ENCODE results near the gene MGAT5B. TPM values are rescaled to one million over a fixed set of nuclear protein-coding genes. Genes with fewer than 3 reads are reported as not detected.

MGAT5B gene
- total and polyA plus RNA-seq, 10 of the 15 experiments (the other 5 are each of a cell fraction or from before 2014, with no cell fraction given), result 0.13 TPM; not detected in 9

DNA sequence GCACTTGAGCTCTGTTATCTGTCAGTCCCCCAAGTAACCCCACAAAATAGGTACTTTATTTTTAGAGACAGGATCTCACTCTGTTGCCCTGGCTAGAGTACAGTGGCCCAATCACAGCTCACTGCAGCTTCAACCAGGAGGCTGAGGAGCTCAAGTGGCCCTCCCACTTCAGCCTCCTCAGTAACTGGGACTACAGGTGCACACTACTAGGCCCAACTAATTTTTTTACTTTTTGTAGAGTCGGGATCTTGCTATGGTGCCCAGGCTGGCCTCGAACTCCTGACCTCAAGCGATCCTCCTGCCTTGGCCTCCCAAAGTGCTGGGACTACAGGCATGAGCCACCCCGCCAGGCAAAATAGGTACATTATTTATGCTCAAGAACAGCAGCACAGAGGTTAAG lies 99.6 kb downstream of the MGAT5B start (continued):
- TF ChIP-seq NFYB (IDR thresholded peaks at IDR 0.05; ENCODE audit: insufficient read depth, low read depth, low read length) (no peak), GATAD2B (conservative IDR thresholded peaks at IDR 0.05; ENCODE audit: low read depth) (no peak), SMAD5 (IDR thresholded peaks at IDR 0.05; ENCODE audit: low read depth) (no peak), DPF2 (IDR thresholded peaks at IDR 0.05) (no peak), ZNF24 (IDR thresholded peaks at IDR 0.05) (no peak)

DNA sequence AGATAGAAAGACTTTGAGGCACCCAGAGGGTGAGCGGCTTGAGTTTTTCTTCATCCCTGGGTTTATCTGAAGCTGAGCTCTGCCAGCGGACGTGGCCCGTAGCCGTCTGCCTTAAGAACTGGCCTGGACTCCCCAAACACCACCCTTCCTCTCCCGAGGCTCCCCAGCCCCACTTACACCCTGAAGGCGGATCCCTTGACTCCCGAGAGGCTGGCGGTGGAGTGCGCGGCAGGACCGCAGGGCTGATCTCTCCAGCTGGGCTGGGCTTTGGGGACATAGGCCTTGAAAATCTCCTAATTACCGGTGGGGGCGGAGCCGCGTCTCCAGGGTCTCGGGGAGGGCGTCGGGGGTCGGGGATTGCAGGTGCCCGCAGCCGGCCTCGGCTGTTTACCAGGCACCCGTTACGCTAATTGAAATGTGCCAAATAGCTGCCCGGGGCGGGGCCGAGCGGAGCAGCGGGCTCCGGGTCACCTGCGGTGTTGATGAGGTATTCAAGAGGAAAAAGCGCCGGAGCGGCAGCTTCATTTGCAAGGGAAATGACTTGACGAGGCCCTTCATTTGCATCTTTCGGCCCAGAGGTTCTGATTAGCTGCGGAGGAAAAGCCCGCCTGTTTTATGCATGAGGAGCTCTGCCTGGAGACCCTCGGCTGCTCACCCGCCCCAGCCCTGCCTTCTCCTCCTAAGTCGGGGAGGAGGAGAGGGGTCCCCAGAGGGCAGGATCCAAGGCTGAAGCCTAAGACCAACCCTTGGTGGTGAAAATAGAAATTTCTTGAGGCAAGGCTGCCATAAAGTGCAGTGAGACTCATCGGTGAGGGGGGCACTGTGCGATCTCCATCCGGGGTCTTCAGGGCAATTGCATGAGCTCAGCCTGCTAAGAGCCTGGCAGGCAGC lies 100.7 kb downstream of the MGAT5B start:
- no peak overlapping the region for H3K9ac ChIP-seq (ENCODE audit: control insufficient read depth, insufficient read depth, low read length)
- TF ChIP-seq RUNX3 (IDR thresholded peaks at IDR 0.05; ENCODE audit: low read length), result 0 out of 2 replicates have a peak, but pooled peaks have one; percentile 2
- TF ChIP-seq, protein P1, sequence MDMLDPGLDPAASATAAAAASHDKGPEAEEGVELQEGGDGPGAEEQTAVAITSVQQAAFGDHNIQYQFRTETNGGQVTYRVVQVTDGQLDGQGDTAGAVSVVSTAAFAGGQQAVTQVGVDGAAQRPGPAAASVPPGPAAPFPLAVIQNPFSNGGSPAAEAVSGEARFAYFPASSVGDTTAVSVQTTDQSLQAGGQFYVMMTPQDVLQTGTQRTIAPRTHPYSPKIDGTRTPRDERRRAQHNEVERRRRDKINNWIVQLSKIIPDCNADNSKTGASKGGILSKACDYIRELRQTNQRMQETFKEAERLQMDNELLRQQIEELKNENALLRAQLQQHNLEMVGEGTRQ (IDR thresholded peaks at IDR 0.05; ENCODE audit: borderline replicate concordance, low read depth, low read length), result no peak
- TF ChIP-seq POU2F2 (IDR thresholded peaks at IDR 0.05; ENCODE audit: borderline replicate concordance, low read depth, low read length), result peak; percentile 47; the same call in 1 of the 3 replicates
- no peak for TF ChIP-seq TBL1XR1 (IDR thresholded peaks at IDR 0.05; ENCODE audit: low read depth, low read length)
- peak; percentile 35 for TF ChIP-seq SUZ12 (IDR thresholded peaks at IDR 0.05; ENCODE audit: unreplicated experiment)
- TF ChIP-seq KDM1A (IDR thresholded peaks at IDR 0.05; ENCODE audit: borderline replicate concordance), result no peak
- TF ChIP-seq NFYB (IDR thresholded peaks at IDR 0.05; ENCODE audit: insufficient read depth, low read depth, low read length), result peak; percentile 42; the same call in 1 of the 2 replicates
- FAIRE-seq (no peak), DNase-seq (ENCODE audit: low read depth, low spot score) (no peak), ATAC-seq (peak; percentile 78)
- ChIA-PET SMC1A (ENCODE audit: uncharacterized antibody, unreplicated experiment) (no interaction called here), POLR2A (no interaction called here), RAD21 (ENCODE audit: unreplicated experiment) (interaction anchor here (0.7 kb wide), 1 partner anchor 22 kb away, joined by 3 read pairs; no protein-coding TSS in a partner anchor), CTCF (no interaction called here)
- no peaks in the 10 kb centered on the region for H3K9me3 ChIP-seq (replicated peaks; ENCODE audit: control insufficient read depth, insufficient read depth, low read length)
- H3K4me1 ChIP-seq (ENCODE audit: control insufficient read depth, insufficient read depth, low read length), result peaks cover 3% of the 10 kb centered on the region
- H2AFZ ChIP-seq (ENCODE audit: control insufficient read depth, low read depth, low read length), result peak overlapping the region; percentile 45
- H3K79me2 ChIP-seq (ENCODE audit: control insufficient read depth, insufficient read depth, low read length), result no peaks in the 10 kb centered on the region
- 5% methylated on average over 44 of the region's 45 CpGs for WGBS (ENCODE audit: insufficient coverage, insufficient replicate concordance, low lambda C conversion rate, missing lambda C conversion rate)
- H3K36me3 ChIP-seq (ENCODE audit: control insufficient read depth in 2 of 2, insufficient read depth in 2 of 2, low read length in 1 of 2), result no peaks in the 10 kb centered on the region
- no TSS peak for BruUV-seq (replicated peaks)
- in situ Hi-C loops (cut with MboI), result no loop called here
- H3K27ac ChIP-seq (ENCODE audit: control insufficient read depth, insufficient read depth), result no peak overlapping the region
- intact Hi-C loops (cut with micrococcal nuclease; ENCODE audit: unreplicated experiment), result no loop called here
- H3K27me3 ChIP-seq (replicated peaks in 1 of 2; ENCODE audit: control insufficient read depth in 2 of 2, insufficient read depth in 2 of 2, low read length in 1 of 2), result peaks cover 2 to 13% of the 10 kb centered on the region in 2 experiments
- peak overlapping the region; percentile 21; the same call in 1 of the 2 replicates for H3K4me2 ChIP-seq (ENCODE audit: control insufficient read depth, insufficient read depth)
- H3K4me3 ChIP-seq, result peak overlapping the region; percentile 55; the same call in 1 of the 2 replicates
- H4K20me1 ChIP-seq (ENCODE audit: control insufficient read depth, insufficient read depth), result no peaks in the 10 kb centered on the region
